Measurements from ENCODE around the gene NLGN4X. TPM values are rescaled to one million over a fixed set of nuclear protein-coding genes. Genes with fewer than 3 reads are reported as not detected.

Gene NLGN4X
- total and polyA plus RNA-seq, 2 donors (not counting 3 experiments of a cell fraction or from before 2014, with no cell fraction given), result 0.03 TPM; not detected in 1

- no peak overlapping the region for H3K4me3 ChIP-seq (replicated peaks in 1 of 3; ENCODE audit: insufficient read depth in 1 of 3, low read depth in 1 of 3, low read length in 3 of 3)
- FAIRE-seq, result no peak
- H3K79me2 ChIP-seq (ENCODE audit: control insufficient read depth, insufficient read depth, low read length), result no peaks in the 10 kb centered on the region
- TF ChIP-seq, protein P1, sequence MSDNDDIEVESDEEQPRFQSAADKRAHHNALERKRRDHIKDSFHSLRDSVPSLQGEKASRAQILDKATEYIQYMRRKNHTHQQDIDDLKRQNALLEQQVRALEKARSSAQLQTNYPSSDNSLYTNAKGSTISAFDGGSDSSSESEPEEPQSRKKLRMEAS (IDR thresholded peaks at IDR 0.05; ENCODE audit: insufficient read depth, insufficient read length), result no peak
- TF ChIP-seq CTCF (IDR thresholded peaks at IDR 0.05; ENCODE audit: extremely low read depth in 1 of 2, insufficient read depth in 1 of 2, low read depth in 1 of 2, low read length in 2 of 2), result no peak
- TF ChIP-seq MYC (IDR thresholded peaks at IDR 0.05; ENCODE audit: low read depth, low read length), result no peak
- no peak for TF ChIP-seq EZH2 (IDR thresholded peaks at IDR 0.05; ENCODE audit: borderline replicate concordance, low read depth, low read length, severe bottlenecking)
- TF ChIP-seq FOS (IDR thresholded peaks at IDR 0.05; ENCODE audit: borderline replicate concordance, insufficient read depth, low read length), result no peak
- TF ChIP-seq GATA2 (IDR thresholded peaks at IDR 0.05; ENCODE audit: insufficient read depth, insufficient read length, low read depth, low read length), result no peak
- H3K4me1 ChIP-seq (ENCODE audit: control insufficient read depth, extremely low read depth, insufficient read depth, low read length), result no peaks in the 10 kb centered on the region
- no peak overlapping the region for H3K9ac ChIP-seq (replicated peaks; ENCODE audit: extremely low read depth, insufficient read depth, low read length)
- H3K9me3 ChIP-seq (replicated peaks; ENCODE audit: control insufficient read depth, insufficient read depth, low read length), result no peaks in the 10 kb centered on the region
- dilution Hi-C loops (cut with MboI; ENCODE audit: extremely low pct_ligation_motif_present, low sequenced_read_pairs) (no loop called here), intact Hi-C loops (cut with micrococcal nuclease) (no loop called here)
- no peaks in the 10 kb centered on the region for H3K9me1 ChIP-seq (replicated peaks; ENCODE audit: control insufficient read depth, extremely low read depth, insufficient read depth, low read length)
- H3K4me2 ChIP-seq (ENCODE audit: insufficient read depth, low read length), result no peak overlapping the region
- no peaks in the 10 kb centered on the region for H3K36me3 ChIP-seq (ENCODE audit: control insufficient read depth in 2 of 2, extremely low read depth in 1 of 2, insufficient read depth in 2 of 2, low read length in 2 of 2)
- no peaks in the 10 kb centered on the region for H3K27me3 ChIP-seq (ENCODE audit: control insufficient read depth in 2 of 2, insufficient read depth in 2 of 2, low read length in 2 of 2)
- no TSS peak for BruUV-seq (replicated peaks)
- no peak for DNase-seq (ENCODE audit: low read depth, low spot score)
- ChIA-PET CTCF (no interaction called here), POLR2A (no interaction called here)
- H4K20me1 ChIP-seq (replicated peaks; ENCODE audit: control insufficient read depth, extremely low read depth, insufficient read depth, low read length), result no peaks in the 10 kb centered on the region
- no peak overlapping the region for H2AFZ ChIP-seq (ENCODE audit: low read depth, low read length)
- H3K27ac ChIP-seq (ENCODE audit: insufficient read depth, low read depth, low read length), result no peak overlapping the region
These were observed 252.3 kb downstream of the NLGN4X start for GRCh38 chrX:5976332-5976731.

Data from endothelial cell of umbilical vein (primary cell).